H1 (cell line): ENCODE measurements around the gene RPL28. TPM values are rescaled to one million over a fixed set of nuclear protein-coding genes. Genes with fewer than 3 reads are reported as not detected.

Experiments used
- CTCF ChIA-PET: fragments of 300-600 bp; sonication (Branson Sonifier 250); formaldehyde crosslinking; loops from one replicate; lab custom pipeline; 2021; ENCODE audit not compliant: partially characterized antibody; lab: Charles Lee
- POLR2A ChIA-PET: fragments of 300-600 bp; sonication (Branson Sonifier 250); formaldehyde crosslinking; loops from one replicate; lab custom pipeline; 2021; ENCODE audit warnings: inconsistent platforms; ENCODE audit not compliant: partially characterized antibody; lab: Charles Lee
- DNase-seq, 2 experiments: peaks; one replicate each; pipeline versions ENCODE4 v3.0.0 to v3.0.0-alpha.2; 2010 to 2022; ENCODE audit warnings: low spot score in 2 of 2, low read depth in 1 of 2, mixed read lengths in 1 of 2
- FAIRE-seq: peaks from 2 replicates; lab custom pipeline; 2011; peaks lifted over from hg19 to GRCh38; lab: Jason Lieb, UNC
- H2AFZ ChIP-seq: 2 replicates; pipeline ENCODE4 v1.8.1; 2012; ENCODE audit warnings: low read length, inconsistent platforms
- H2AK5ac ChIP-seq: 2 replicates; pipeline ENCODE4 v1.6.1; 2013; ENCODE audit warnings: low read depth, low read length
- H2BK120ac ChIP-seq: replicated peaks from 2 replicates; pipeline ENCODE3; 2013; ENCODE audit warnings: low read depth, low read length, inconsistent platforms
- H2BK12ac ChIP-seq: 2 replicates; pipeline ENCODE4 v1.6.1; 2013; ENCODE audit warnings: low read depth, low read length
- H2BK15ac ChIP-seq: 2 replicates; pipeline ENCODE4 v1.6.1; 2013; ENCODE audit warnings: low read length
- H2BK20ac ChIP-seq: 2 replicates; pipeline ENCODE4 v1.6.1; 2013; ENCODE audit warnings: low read length
- H2BK5ac ChIP-seq: 2 replicates; pipeline ENCODE4 v1.6.1; 2013; ENCODE audit warnings: low read depth, low read length
- H3K14ac ChIP-seq: 2 replicates; pipeline ENCODE4 v1.6.1; 2013; ENCODE audit warnings: inconsistent platforms; ENCODE audit not compliant: insufficient read length
- H3K18ac ChIP-seq: 2 replicates; pipeline ENCODE4 v1.6.1; 2013; ENCODE audit warnings: low read length; ENCODE audit errors: extremely low read depth
- H3K23ac ChIP-seq: 2 replicates; pipeline ENCODE4 v1.6.1; 2013; ENCODE audit warnings: inconsistent platforms; ENCODE audit not compliant: insufficient read length
- H3K23me2 ChIP-seq: 2 replicates; pipeline ENCODE4 v1.6.1; 2013; ENCODE audit warnings: low read depth, low read length
- H3K27ac ChIP-seq: 2 replicates; pipeline ENCODE4 v1.6.1; 2011; ENCODE audit warnings: low read depth, low read length, inconsistent platforms
- H3K27me3 ChIP-seq, 4 experiments: replicated peaks in 1 of 4; 1 replicate in 1 of 4; 2 replicates in 3 of 4; pipeline versions ENCODE4 v1.6.1 to v1.8.1; 2011 to 2013; ENCODE audit warnings: low read length in 3 of 4, mild to moderate bottlenecking in 3 of 4, inconsistent platforms in 2 of 4, mixed read lengths in 2 of 4, moderate library complexity in 1 of 4; ENCODE audit not compliant: control insufficient read depth in 3 of 4, insufficient read depth in 3 of 4; ENCODE audit errors: extremely low read depth in 1 of 4
- H3K36me3 ChIP-seq, 4 experiments: 2 replicates each; pipeline versions ENCODE4 v1.6.1 to v1.8.1; 2011 to 2013; ENCODE audit warnings: mild to moderate bottlenecking in 4 of 4, low read length in 3 of 4, moderate library complexity in 2 of 4, control low read depth in 1 of 4, inconsistent platforms in 1 of 4; ENCODE audit not compliant: insufficient read depth in 4 of 4, control insufficient read depth in 2 of 4
- H3K4ac ChIP-seq: replicated peaks from 2 replicates; pipeline ENCODE3; 2013; ENCODE audit warnings: low read length, low read depth, mixed read lengths, inconsistent platforms; ENCODE audit not compliant: insufficient read length
- H3K4me1 ChIP-seq, 4 experiments: replicated peaks in 1 of 4; 1 replicate in 1 of 4; 2 replicates in 3 of 4; pipeline versions ENCODE4 v1.6.1 to v1.8.1; 2011 to 2013; ENCODE audit warnings: low read length in 3 of 4, inconsistent platforms in 2 of 4, mixed read lengths in 1 of 4; ENCODE audit not compliant: insufficient read depth in 4 of 4, control insufficient read depth in 3 of 4
- H3K4me2 ChIP-seq, 2 experiments: 2 replicates each; pipeline versions ENCODE4 v1.6.1 to v1.8.1; 2011 to 2013; ENCODE audit warnings: low read depth in 2 of 2, low read length in 2 of 2, control low read depth in 1 of 2, inconsistent platforms in 1 of 2, mild to moderate bottlenecking in 1 of 2; ENCODE audit not compliant: insufficient read depth in 1 of 2
- H3K4me3 ChIP-seq, 4 experiments: fragments of 200-600, 300-600 bp in 1 of 4; sonication (generic), shearing (Covaris generic), sonication (Bioruptor Twin) in 1 of 4; 2 replicates each; pipeline versions ENCODE4 v1.5.1 to v1.8.1; 2011 to 2016; ENCODE audit warnings: low read length in 4 of 4, low read depth in 3 of 4, control low read depth in 2 of 4, inconsistent platforms in 2 of 4, mild to moderate bottlenecking in 2 of 4, mixed read lengths in 1 of 4, moderate library complexity in 1 of 4; ENCODE audit not compliant: insufficient read depth in 2 of 4; ENCODE audit errors: extremely low read depth in 1 of 4
- H3K56ac ChIP-seq: replicated peaks from 2 replicates; pipeline ENCODE3; 2013; ENCODE audit warnings: low read depth, mild to moderate bottlenecking, mixed read lengths, low read length, inconsistent platforms; ENCODE audit not compliant: insufficient read length
- H3K79me1 ChIP-seq: 2 replicates; pipeline ENCODE4 v1.6.1; 2013; ENCODE audit warnings: low read depth, low read length, control low read depth
- H3K79me2 ChIP-seq, 2 experiments: 2 replicates each; pipeline versions ENCODE4 v1.6.1 to v1.8.1; 2012 to 2013; ENCODE audit warnings: low read length in 2 of 2, mild to moderate bottlenecking in 2 of 2, inconsistent platforms in 1 of 2; ENCODE audit not compliant: insufficient read depth in 2 of 2, control insufficient read depth in 1 of 2
- H3K9ac ChIP-seq, 4 experiments: replicated peaks in 1 of 4; 1 replicate in 1 of 4; 2 replicates in 3 of 4; pipeline versions ENCODE4 v1.6.1 to v1.8.1; 2011 to 2013; ENCODE audit warnings: low read depth in 3 of 4, low read length in 3 of 4, control low read depth in 2 of 4, mild to moderate bottlenecking in 2 of 4, moderate library complexity in 2 of 4, inconsistent platforms in 1 of 4; ENCODE audit errors: extremely low read depth in 1 of 4
- H3K9me3 ChIP-seq, 2 experiments: 2 replicates each; pipeline versions ENCODE4 v1.6.1 to v1.8.1; 2012 to 2013; ENCODE audit warnings: mild to moderate bottlenecking in 2 of 2, moderate library complexity in 2 of 2, control low read depth in 1 of 2, inconsistent platforms in 1 of 2, low read depth in 1 of 2, low read length in 1 of 2, mixed read lengths in 1 of 2; ENCODE audit not compliant: insufficient read depth in 2 of 2
- H4K20me1 ChIP-seq, 2 experiments: replicated peaks in 1 of 2; 2 replicates each; pipeline versions ENCODE3 to v1.8.1; 2011 to 2013; ENCODE audit warnings: inconsistent platforms in 2 of 2, low read length in 2 of 2, mild to moderate bottlenecking in 1 of 2; ENCODE audit not compliant: insufficient read depth in 2 of 2, control insufficient read depth in 1 of 2
- H4K5ac ChIP-seq: 2 replicates; pipeline ENCODE4 v1.6.1; 2013; ENCODE audit warnings: low read length, low read depth, mixed read lengths, inconsistent platforms; ENCODE audit not compliant: insufficient read length
- H4K8ac ChIP-seq: 2 replicates; pipeline ENCODE4 v1.8.0; 2013; ENCODE audit warnings: mild to moderate bottlenecking, moderate library complexity, low read length, inconsistent platforms; ENCODE audit not compliant: insufficient read depth; ENCODE audit errors: extremely low read depth
- H4K91ac ChIP-seq: replicated peaks from 2 replicates; pipeline ENCODE3; 2013; ENCODE audit warnings: low read length, mixed read lengths, inconsistent platforms; ENCODE audit not compliant: insufficient read length
- WGBS, 2 experiments: shearing (Covaris generic) in 1 of 2; methylation state at CpG; one replicate each; pipeline versions ENCODE4 v1.1.6 to v1.1.7; 2013 to 2015; ENCODE audit warnings: low lambda C conversion rate in 2 of 2, mixed read lengths in 2 of 2, inconsistent platforms in 1 of 2, low coverage in 1 of 2, missing lambda C conversion rate in 1 of 2; ENCODE audit not compliant: insufficient replicate concordance in 2 of 2, insufficient coverage in 1 of 2, insufficient read length in 1 of 2; ENCODE audit errors: extremely low coverage in 1 of 2, missing lambda C conversion rate in 1 of 2; 5-methylcytosine and 5-hydroxymethylcytosine counted together
- polyA plus RNA-seq, 7 experiments: library from polyadenylated mRNA; depleted of rRNA in 3 of 7; stranded (reverse) in 5 of 7; unstranded in 2 of 7; fragments of >200 nt in 5 of 7; fragments of 200-250 nt in 2 of 7; gene quantifications; 1 replicate in 5 of 7; 2 replicates in 1 of 7; 4 replicates in 1 of 7; pipeline versions ENCODE4 v1.2.1 to v1.2.3, GENCODE V29; 2011 to 2013; ENCODE audit warnings: missing spikeins in 2 of 7, mixed read lengths in 2 of 7
- total RNA-seq: library from RNA; stranded (reverse); fragmentation: NEBNext Ultra II Directional; extraction: Animal tissue kit (Norgen Biotek cat#: 25700); gene quantifications from 2 replicates; pipeline ENCODE4 v1.2.1, GENCODE V29; 2021
- TF ChIP-seq, protein P1 (sequence below): IDR thresholded peaks from 2 replicates; pipeline ENCODE4 v1.6.1; 2011; ENCODE audit warnings: low read length, improper control_type of control experiment

The RPL28 gene
- total and polyA plus RNA-seq, 2 of the 8 experiments (the other 6 are each of a cell fraction or from before 2014, with no cell fraction given): 2,123 to 8,402 TPM

DNA sequence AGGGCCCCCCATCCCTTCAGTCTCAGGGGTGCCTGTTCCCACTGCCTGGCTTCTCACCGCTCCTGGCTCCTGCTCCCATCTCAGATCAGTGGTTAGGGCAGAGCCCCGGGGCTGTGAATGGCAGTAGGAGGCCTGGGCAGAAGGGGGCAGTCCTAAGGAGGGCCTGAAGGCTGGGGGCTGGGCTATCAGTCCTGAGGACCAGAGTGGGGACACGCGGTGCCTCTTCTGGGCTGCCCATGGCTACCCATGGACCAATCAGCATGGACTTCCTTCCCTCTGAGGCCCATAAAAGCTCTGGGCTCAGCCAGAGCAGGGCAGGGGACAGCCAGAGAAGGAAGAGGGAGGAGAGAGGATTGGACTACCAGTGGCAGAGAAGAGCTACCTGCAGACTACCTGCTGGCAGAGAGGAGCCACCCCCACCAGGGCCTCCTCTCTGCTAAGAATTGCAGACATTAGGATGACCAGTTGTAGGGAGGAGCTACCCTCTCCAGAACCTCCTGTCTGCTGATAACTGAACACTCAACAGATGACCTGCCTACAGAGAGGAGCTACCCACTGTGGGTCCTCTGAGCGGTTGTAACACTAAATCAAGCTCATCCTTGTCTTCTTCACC lies 34.0 kb downstream of the RPL28 start:
- 69% methylated on average over 5 of the region's 5 CpGs; no CpG with 5 or more reads in 1 of the 2 experiments for WGBS, 2 experiments
- Histone ChIP-seq H4K8ac (no peak overlapping the region), H3K4me3 (no peak overlapping the region), H3K4me2 (no peak overlapping the region), H3K18ac (no peak overlapping the region), H2BK120ac (no peak overlapping the region), H3K9me3 (no peaks in the 10 kb centered on the region; a peak in 1 of 4 replicates), H3K79me1 (no peaks in the 10 kb centered on the region), H4K20me1 (no peaks in the 10 kb centered on the region), H3K36me3 (no peaks in the 10 kb centered on the region), H4K5ac (no peak overlapping the region), H2BK12ac (no peak overlapping the region), H3K56ac (no peak overlapping the region), H2BK15ac (no peak overlapping the region), H4K91ac (no peak overlapping the region), H3K4ac (no peak overlapping the region), H3K9ac (no peak overlapping the region), H3K27me3 (peaks cover 0 to 11% (median under 1%) of the 10 kb centered on the region in 4 experiments; a peak in 1 of 7 replicates), H3K79me2 (no peaks in the 10 kb centered on the region), H2BK20ac (no peak overlapping the region), H3K4me1 (peaks cover 0 to 2% (median 0%) of the 10 kb centered on the region in 4 experiments; a peak in 1 of 7 replicates), H2AFZ (no peak overlapping the region), H3K23ac (no peak overlapping the region), H2BK5ac (no peak overlapping the region), H3K14ac (no peak overlapping the region), H2AK5ac (no peak overlapping the region), H3K27ac (no peak overlapping the region), H3K23me2 (no peaks in the 10 kb centered on the region)
- ChIA-PET CTCF (interaction anchor here (0.7 to 4.3 kb wide), 15 partner anchors 8 to 279 kb away, joined by 3 to 17 read pairs (median 5); no protein-coding TSS in a partner anchor), POLR2A (interaction anchor here (0.9 to 34.6 kb wide), 6 partner anchors 9 to 71 kb away, joined by 3 to 874 read pairs (median 4); partner anchors contain the start of genes RPL28, TMEM238 and UBE2S)
- TF ChIP-seq, protein P1, sequence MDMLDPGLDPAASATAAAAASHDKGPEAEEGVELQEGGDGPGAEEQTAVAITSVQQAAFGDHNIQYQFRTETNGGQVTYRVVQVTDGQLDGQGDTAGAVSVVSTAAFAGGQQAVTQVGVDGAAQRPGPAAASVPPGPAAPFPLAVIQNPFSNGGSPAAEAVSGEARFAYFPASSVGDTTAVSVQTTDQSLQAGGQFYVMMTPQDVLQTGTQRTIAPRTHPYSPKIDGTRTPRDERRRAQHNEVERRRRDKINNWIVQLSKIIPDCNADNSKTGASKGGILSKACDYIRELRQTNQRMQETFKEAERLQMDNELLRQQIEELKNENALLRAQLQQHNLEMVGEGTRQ: no peak
- FAIRE-seq (no peak), DNase-seq (no peak)
